Loucy (cell line): ENCODE results near the gene CLDN22.

Experiments
- EZH2phosphoT487 ChIP-seq: fragments of 200-600 bp; IDR thresholded peaks from 2 replicates; pipeline ENCODE4 v1.6.1; 2018; ENCODE audit warnings: antibody characterized with exemption, mild to moderate bottlenecking, moderate library complexity, borderline replicate concordance
- TF ChIP-seq, protein P1 (sequence below): fragments of 200-600 bp; sonication (generic); conservative IDR thresholded peaks from 2 replicates; pipeline ENCODE4 v1.5.1; 2014; ENCODE audit warnings: mild to moderate bottlenecking, antibody characterized with exemption, low read length

DNA sequence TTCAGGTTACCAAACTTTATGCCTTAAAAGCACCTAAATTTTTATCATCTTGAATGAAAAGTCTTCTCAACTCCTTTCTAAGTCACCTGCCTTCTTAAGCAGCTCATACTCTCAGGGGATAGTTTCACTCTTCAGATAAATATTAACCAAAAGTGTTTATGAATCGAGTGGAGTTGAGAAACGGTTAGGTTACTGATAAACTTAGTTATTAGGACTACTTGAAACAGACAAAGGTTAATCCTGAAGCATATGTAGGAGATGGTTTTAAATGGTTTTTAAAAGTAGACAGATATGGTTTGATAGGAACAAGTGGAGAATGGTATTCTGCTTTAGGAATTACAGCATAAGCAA, 32.8 kb downstream of the CLDN22 start:
- TF ChIP-seq, protein P1, sequence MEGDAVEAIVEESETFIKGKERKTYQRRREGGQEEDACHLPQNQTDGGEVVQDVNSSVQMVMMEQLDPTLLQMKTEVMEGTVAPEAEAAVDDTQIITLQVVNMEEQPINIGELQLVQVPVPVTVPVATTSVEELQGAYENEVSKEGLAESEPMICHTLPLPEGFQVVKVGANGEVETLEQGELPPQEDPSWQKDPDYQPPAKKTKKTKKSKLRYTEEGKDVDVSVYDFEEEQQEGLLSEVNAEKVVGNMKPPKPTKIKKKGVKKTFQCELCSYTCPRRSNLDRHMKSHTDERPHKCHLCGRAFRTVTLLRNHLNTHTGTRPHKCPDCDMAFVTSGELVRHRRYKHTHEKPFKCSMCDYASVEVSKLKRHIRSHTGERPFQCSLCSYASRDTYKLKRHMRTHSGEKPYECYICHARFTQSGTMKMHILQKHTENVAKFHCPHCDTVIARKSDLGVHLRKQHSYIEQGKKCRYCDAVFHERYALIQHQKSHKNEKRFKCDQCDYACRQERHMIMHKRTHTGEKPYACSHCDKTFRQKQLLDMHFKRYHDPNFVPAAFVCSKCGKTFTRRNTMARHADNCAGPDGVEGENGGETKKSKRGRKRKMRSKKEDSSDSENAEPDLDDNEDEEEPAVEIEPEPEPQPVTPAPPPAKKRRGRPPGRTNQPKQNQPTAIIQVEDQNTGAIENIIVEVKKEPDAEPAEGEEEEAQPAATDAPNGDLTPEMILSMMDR = no peak
- no peak for TF ChIP-seq EZH2phosphoT487
